SKM-1 (cell line): ENCODE data around the gene CHRD.
"Not testable (repeated sequence)": the region's sequence is repeated elsewhere in the genome, so short reads cannot be mapped to it uniquely, and the experiment has no call there.

Experiments
- DNase-seq: peaks from one replicate; lab custom pipeline; 2025; ENCODE audit not compliant: unreplicated experiment; lab: John Stamatoyannopoulos, UW

The CHRD gene

GRCh38 chr3:184414418-184415202 lies 34.8 kb downstream of the CHRD start:
- DNase-seq: no peak

DNA sequence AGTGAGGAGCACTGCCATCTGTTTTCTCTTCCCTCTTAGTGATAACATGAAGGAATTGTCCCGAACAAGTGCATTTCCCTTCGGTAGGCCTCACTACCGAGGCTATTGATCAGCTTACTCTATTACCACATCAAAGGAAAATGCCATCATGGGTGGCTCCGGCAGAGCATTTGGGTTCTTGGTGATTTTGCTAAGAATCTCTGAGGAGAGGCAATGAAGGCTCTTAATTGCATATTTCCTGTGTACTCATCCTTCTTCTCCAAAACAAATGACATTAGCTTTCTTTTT lies 35.3 kb downstream of the CHRD start:
- no peak for DNase-seq

- DNase-seq: peak; percentile 49
These were observed 37.9 kb downstream of the CHRD start for GRCh38 chr3:184417619-184418327.

- no peak for DNase-seq
These were observed 39.3 kb downstream of the CHRD start for GRCh38 chr3:184419171-184419570.

- no peak for DNase-seq
These were observed 43.7 kb downstream of the CHRD start for GRCh38 chr3:184423561-184423960.

DNA sequence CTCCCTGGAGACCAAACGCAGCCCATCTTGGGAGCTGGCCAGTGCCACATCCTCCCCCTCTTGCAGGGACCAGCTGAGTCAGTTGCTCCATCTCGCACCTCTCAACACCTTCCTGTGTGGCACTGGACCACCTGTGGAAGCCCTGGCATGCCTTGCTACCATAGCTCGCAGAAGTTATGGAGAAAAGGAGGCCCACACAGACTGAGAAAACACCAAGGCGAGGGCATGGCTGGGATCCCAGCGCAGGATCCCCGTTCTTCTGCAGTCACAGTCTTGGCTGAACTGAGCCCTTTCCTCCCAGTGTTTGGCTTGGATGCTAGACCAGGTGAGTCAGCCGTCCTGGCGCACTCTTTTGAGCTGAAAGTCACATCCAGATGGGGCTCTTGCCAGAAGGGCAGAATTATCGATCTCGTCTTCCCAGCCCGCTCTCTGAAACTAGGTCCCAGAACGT lies 46.9 kb downstream of the CHRD start:
- DNase-seq: no peak

DNA sequence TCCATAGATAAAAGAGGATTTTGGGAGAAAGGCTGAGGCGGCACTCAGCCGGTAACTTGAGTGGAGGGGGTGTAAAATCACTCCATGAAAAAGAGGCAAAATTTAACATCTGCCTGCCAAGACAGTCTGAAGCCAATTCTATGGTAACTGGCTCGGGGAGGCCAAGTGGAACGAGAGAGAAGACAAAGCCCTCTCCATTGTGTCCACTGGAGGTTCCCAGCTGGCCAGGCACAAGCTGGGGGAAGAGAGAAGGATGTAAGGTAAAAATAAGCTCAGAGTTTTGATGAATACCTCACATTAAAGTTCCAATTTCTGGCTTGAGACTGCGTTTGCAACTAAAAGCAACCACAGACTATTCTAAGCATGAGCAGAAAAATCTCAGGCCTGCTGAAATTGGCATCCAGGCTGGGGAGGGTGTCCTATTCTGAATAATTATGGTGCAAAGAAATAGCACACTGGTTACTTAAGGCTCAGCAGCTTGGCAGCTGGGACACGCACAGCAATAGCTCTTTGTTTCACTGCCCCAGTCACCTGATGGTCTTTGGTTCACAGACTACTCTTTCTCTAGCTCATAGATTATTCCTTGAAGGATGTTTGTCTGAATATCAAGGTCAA lies 48.8 kb downstream of the CHRD start:
- DNase-seq: no peak

GRCh38 chr3:184429786-184430185 lies 49.9 kb downstream of the CHRD start:
- DNase-seq: no peak

GRCh38 chr3:184430940-184431339 lies 51.1 kb downstream of the CHRD start:
- DNase-seq: no peak

DNA sequence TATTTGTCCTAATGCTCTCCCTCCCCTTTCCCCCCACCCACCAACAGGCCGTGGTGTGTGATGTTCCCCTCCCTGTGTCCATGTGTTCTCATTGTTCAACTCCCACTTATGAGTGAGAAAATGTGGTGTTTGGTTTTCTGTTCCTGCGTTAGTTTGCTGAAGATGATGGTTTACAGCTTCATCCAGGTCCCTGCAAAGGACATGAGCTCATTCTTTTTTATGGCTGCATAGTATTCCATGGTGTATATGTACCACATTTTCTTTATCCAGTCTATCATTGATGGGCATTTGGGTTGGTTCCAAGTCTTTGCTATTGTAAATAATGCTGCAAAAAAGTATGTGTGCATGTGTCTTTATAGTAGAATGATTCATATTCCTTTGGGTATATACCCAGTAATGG lies 53.3 kb downstream of the CHRD start:
- DNase-seq: not testable (repeated sequence)

GRCh38 chr3:184439096-184439495 lies 59.2 kb downstream of the CHRD start:
- no peak for DNase-seq
